Kidney (tissue), 14 donors: ENCODE measurements around the gene DRD4. TPM values are rescaled to one million over a fixed set of nuclear protein-coding genes. Genes with fewer than 3 reads are reported as not detected.
A peak's percentile ranks its signal among the peaks of the same experiment; 100 is the strongest.

Experiments
- DNase-seq, 5 donors: peaks; one replicate each; pipeline ENCODE4 v3.0.0-alpha.2; 2013 to 2020
- FAIRE-seq: peaks from 2 replicates; lab custom pipeline; 2012; peaks lifted over from hg19 to GRCh38; lab: Jason Lieb, UNC
- H3K27ac ChIP-seq, 2 donors: one replicate each; pipeline ENCODE4 v1.7.0; 2013; ENCODE audit warnings: low read depth in 2 of 2, low read length in 2 of 2, inconsistent platforms in 1 of 2
- H3K27me3 ChIP-seq: one replicate; pipeline ENCODE4 v1.7.1; 2013; ENCODE audit warnings: low read length, inconsistent platforms; ENCODE audit not compliant: control insufficient read depth, insufficient read depth
- H3K36me3 ChIP-seq, 3 donors: one replicate each; pipeline versions ENCODE4 v1.7.0 to v1.7.1; 2013; ENCODE audit warnings: low read length in 3 of 3, control low read depth in 1 of 3, inconsistent platforms in 1 of 3; ENCODE audit not compliant: insufficient read depth in 3 of 3, control insufficient read depth in 2 of 3
- H3K4me1 ChIP-seq, 3 donors: one replicate each; pipeline versions ENCODE4 v1.7.0 to v1.7.1; 2013; ENCODE audit warnings: low read length in 3 of 3, inconsistent platforms in 1 of 3, low read depth in 1 of 3; ENCODE audit not compliant: control insufficient read depth in 2 of 3, insufficient read depth in 2 of 3
- H3K4me3 ChIP-seq, 3 donors: one replicate each; pipeline versions ENCODE4 v1.7.0 to v1.8.1; 2013; ENCODE audit warnings: low read length in 3 of 3, control low read depth in 1 of 3, inconsistent platforms in 1 of 3
- H3K9ac ChIP-seq, 3 donors: one replicate each; pipeline versions ENCODE4 v1.7.0 to v1.7.1; 2013; ENCODE audit warnings: low read length in 3 of 3, control low read depth in 1 of 3, inconsistent platforms in 1 of 3
- H3K9me3 ChIP-seq, 3 donors: one replicate each; pipeline versions ENCODE4 v1.7.0 to v1.7.1; 2013; ENCODE audit warnings: low read length in 3 of 3, control low read depth in 1 of 3, inconsistent platforms in 1 of 3; ENCODE audit not compliant: control insufficient read depth in 2 of 3, insufficient read depth in 1 of 3
- CTCF ChIP-seq: IDR thresholded peaks from 3 replicates; pipeline ENCODE4 v1.5.1; 2012; ENCODE audit warnings: mild to moderate bottlenecking, moderate library complexity, borderline replicate concordance; ENCODE audit not compliant: insufficient read depth; ENCODE audit errors: extremely low read depth
- intact Hi-C: fragments of 100-400 bp; cut with DNase I; formaldehyde crosslinking; loops from one replicate; pipeline ENCODE4 v1.11.1; 2022
- polyA plus RNA-seq: library from polyadenylated mRNA; stranded (reverse); fragments of 350-450 nt; fragmentation: Illumina TruSeq; extraction: RNeasy Lipid Tissue Mini Kit (QIAGEN cat#74804); gene quantifications from one replicate; pipeline ENCODE4 v1.2.3, GENCODE V29; 2014; ENCODE audit warnings: low read depth, low replicate concordance; ENCODE audit not compliant: insufficient read depth
- total RNA-seq: library from RNA; stranded (reverse); fragmentation: NEBNext Ultra II Directional; extraction: Animal tissue kit (Norgen Biotek cat#: 25700); gene quantifications from one replicate; pipeline ENCODE4 v1.2.1, GENCODE V29; 2021
- donor health status: control.
- donor health status: control.
- donor health status: control.
- donor health status: control.
- donor health status: control.
- donor health status: DM: yes; HTN: yes; CAD: no.
- donor health status: Normal renal cell carcinoma (clear cell type).

DRD4 gene
- total and polyA plus RNA-seq, 2 donors from 2014 or later: 0.47 to 1.1 TPM

GRCh38 chr11:619628-620050 is 17.4 kb upstream of the DRD4 start:
- TF ChIP-seq CTCF: no peak
- no peak overlapping the region for H3K27ac ChIP-seq
- H3K9ac ChIP-seq: no peak overlapping the region
- H3K27me3 ChIP-seq: no peaks in the 10 kb centered on the region
- intact Hi-C loops: no loop called here
- no peak for FAIRE-seq
- DNase-seq: peak in 2 of 5 donors; percentile 61 to 69
- H3K4me1 ChIP-seq: peaks cover 0 to 7% (median 0%) of the 10 kb centered on the region in 3 donors
- no peaks in the 10 kb centered on the region for H3K9me3 ChIP-seq
- H3K36me3 ChIP-seq: no peaks in the 10 kb centered on the region
- H3K4me3 ChIP-seq: no peak overlapping the region

- no peak overlapping the region for H3K27ac ChIP-seq
- DNase-seq (no peak), FAIRE-seq (no peak)
- H3K9ac ChIP-seq: no peak overlapping the region
- intact Hi-C loops: no loop called here
- H3K4me1 ChIP-seq: peaks cover 0 to 4% (median 0%) of the 10 kb centered on the region in 3 donors
- H3K4me3 ChIP-seq: no peak overlapping the region
- no peaks in the 10 kb centered on the region for H3K36me3 ChIP-seq
- TF ChIP-seq CTCF: no peak
- H3K27me3 ChIP-seq: no peaks in the 10 kb centered on the region
- H3K9me3 ChIP-seq: no peaks in the 10 kb centered on the region
Measured at GRCh38 chr11:620201-620600, 16.9 kb upstream of the DRD4 start.

DNA sequence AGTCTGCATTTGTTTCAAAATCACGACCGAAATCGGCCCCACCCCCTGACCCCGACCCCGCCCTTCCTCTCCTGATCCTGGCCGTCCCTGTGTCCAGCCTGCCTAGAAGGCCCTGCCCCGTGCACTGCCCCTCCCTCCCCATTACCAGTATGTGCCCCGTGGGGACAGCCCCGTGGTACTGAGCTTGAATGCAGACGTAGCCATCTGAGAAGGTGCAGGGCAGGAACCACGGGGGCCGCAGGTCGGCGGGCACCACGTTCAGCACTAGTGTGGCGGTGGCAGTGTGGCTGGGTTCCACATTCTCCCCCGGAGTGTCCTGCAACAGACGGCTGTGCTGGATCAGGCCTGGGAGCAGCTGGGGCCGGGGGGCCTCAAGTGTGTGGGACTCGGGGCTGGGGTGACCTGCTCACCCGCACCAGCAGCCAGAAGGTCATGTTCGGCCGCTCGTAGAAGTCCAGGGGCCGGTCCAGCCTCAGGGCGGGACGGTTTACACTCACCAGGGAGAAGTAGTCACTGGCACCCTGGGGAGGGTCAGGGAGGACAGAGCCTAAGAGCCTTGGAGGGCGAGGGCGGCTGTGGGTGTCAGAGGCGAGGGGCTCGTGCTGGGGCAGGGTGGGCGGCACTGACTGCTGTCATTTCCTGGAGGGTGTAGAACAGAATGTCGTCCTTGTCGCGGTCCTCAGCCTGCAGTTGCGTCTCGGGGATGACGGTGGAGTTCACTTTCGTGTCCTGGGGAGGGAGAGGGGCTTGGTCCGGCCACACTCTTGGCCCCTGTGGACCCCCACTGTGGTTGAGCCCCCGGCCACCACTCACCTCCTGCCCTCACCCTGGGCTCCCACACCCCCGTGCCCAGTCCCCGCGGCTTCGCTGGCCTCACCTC is 15.9 kb upstream of the DRD4 start:
- no peak overlapping the region for H3K4me3 ChIP-seq
- H3K9ac ChIP-seq: no peak overlapping the region
- no peaks in the 10 kb centered on the region for H3K27me3 ChIP-seq
- TF ChIP-seq CTCF: no peak
- peak in 2 of 5 donors; percentile 47 to 72 for DNase-seq
- FAIRE-seq: no peak
- no peaks in the 10 kb centered on the region for H3K4me1 ChIP-seq
- H3K36me3 ChIP-seq: no peaks in the 10 kb centered on the region
- intact Hi-C loops: no loop called here
- no peaks in the 10 kb centered on the region for H3K9me3 ChIP-seq
- no peak overlapping the region for H3K27ac ChIP-seq
